HG03060 (cell line): ENCODE results near the gene MMRN2.

ENCODE experiments used
- ATAC-seq: cut with Tn5 transposase; IDR thresholded peaks from one replicate; pipeline ENCODE4 v1.9.1; 2021; ENCODE audit warnings: low read depth, moderate number of reproducible peaks; ENCODE audit not compliant: unreplicated experiment

MMRN2 gene

GRCh38 chr10:86970162-86970981 is 13.0 kb upstream of the MMRN2 start:
- no peak for ATAC-seq

GRCh38 chr10:86969421-86970041 is 12.1 kb upstream of the MMRN2 start:
- ATAC-seq = no peak

DNA sequence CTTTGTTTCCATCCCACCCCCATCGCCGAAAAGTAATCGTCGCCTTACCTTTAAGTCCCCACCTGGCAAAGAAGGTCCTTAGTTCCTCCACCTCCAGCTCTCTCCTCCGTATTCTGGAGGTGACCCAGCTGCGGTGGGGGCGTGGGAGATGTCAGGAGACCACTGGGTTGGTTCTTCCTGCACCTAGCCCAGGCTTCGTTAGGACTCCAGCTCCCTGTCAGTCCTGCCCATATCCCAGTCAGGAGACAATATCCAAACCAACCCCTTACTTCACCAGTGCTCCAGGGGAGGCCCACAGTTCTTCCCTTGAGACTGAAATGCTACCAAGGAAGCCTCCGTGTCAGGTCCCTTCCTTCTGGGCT is 11.6 kb upstream of the MMRN2 start:
- no peak for ATAC-seq

DNA sequence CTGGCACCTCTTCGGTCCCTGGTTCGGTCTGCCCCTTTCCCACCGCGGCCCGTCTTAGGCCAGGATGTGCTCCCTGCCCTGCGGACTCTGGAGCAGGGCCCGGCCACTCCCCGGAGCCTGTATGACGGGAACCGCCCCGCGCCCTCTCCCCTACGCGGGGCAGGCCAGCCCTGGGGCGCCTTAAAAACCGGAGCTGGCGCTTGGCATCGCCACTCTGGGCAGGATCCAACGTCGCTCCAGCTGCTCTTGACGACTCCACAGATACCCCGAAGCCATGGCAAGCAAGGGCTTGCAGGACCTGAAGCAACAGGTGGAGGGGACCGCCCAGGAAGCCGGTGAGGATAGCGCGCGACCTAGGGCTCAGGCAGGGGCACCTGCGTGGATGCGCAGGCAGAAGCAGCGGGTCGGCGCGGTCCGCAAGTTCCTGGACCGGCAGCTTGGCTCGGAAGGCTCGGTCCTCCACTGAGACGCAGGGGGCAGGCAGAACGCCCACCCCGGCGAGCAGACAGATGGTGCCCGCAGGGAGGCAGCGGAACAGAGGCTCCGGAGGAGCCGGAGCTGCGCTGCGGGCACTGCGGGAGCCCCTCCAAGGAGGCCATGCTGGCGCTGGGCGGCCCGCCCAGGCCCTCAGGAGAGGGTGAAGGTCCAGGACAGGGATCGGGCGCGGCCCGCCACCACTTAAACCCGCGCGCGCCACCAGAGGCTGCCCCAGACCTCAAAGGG is 11.0 kb upstream of the MMRN2 start, which contains the start of gene ADIRF:
TSS of gene ADIRF (plus strand) at position 212 of the 723 bp plus-strand sequence. CDS start at position 275, 63 bp downstream.
- no peak for ATAC-seq

GRCh38 chr10:86967481-86967941 is 10.1 kb upstream of the MMRN2 start:
- no peak for ATAC-seq

DNA sequence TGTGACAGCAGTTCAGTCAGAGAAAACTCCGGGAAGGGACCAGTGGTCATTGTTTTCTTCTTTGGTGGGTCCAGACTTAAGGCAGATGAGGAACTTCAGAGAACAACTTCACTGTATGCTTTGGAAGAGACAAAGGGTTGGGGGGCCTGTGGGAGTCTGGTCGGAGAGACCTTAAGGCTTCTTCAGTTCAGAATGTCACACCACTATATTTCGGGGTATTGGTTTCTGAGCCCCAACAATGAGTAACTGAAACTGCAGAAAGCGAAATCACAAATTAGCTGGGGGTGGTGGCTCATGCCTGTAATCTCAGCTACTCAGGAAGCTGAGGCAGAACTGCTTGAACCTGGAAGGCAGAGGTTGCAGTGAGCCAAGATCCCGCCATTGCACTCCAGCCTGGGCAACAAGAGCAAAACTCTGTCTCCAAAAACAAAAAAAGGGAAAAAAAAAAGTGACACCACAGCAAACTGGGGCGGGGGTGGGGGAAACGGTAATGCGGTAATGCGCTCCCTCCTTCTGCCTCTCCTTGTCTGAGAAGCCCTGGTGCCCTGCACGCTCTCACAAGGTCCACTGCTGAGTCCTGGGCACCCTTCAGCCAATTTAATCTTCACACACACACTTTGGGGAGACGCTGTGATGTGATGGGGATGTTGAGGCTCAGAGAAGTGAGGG is 8.7 kb upstream of the MMRN2 start:
- ATAC-seq = no peak

- ATAC-seq = no peak
Measured at GRCh38 chr10:86964847-86965190, 7.4 kb upstream of the MMRN2 start.

- no peak for ATAC-seq
Measured at GRCh38 chr10:86964061-86964846, 6.8 kb upstream of the MMRN2 start.

DNA sequence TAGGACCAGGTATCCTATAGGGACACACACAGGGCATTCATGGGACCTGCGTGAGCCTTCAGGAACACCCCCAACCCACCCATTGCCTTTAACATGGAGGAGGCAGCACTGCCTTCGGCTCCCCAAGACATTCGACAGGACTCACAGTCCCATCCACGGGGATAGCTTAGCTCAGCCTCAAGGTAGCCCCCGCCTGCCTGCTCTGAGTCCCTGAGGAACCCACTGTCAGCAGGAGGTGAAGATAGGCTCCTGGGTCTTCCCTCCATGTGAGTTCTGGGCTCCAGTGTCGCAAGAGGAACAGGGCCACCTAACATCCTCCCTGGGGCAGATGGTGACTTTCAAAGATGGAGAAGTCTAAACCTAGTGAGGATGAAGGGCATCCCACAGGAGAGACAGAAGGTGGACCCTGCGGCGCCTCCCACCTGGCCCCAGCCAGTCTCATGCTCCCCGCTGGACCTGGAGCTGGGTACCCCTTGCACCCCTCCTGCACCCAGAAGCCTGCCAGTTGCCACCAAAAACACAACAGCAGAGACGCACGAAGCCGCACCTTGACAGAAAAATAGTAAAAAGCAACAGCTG is 6.0 kb upstream of the MMRN2 start:
- ATAC-seq = no peak

- ATAC-seq = no peak
Measured at GRCh38 chr10:86962981-86963310, 5.5 kb upstream of the MMRN2 start.

GRCh38 chr10:86962136-86962980 is 4.9 kb upstream of the MMRN2 start:
- no peak for ATAC-seq

DNA sequence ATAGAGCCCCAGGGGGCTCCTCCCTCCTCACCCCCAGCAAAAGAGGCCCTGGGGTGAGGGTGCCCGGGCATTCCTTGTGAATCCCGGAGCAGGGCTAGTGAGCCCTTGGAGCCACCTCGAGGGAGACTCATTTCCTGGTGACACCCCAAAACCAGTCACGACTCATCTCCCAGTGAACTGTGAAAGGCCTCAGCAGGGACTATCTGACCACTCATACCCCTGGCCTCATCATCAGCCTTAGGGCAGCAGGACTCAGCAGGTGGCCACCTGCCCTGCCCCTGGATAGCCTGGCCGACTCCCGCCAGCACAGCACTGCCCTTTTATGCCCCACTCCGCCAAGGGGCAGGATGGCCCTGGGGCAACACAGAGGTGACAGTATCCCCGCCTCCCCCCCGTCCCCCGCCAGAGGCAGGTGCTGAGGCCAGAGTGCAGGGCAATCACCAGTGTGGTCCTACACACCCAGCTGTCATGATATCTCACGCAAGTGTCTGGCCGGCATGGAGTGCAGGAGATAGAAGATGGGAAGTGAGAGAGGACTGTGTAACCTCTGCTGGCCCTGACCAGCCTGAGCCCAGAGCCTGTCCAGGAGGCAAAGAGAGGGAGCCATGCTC is 4.2 kb upstream of the MMRN2 start:
- no peak for ATAC-seq

DNA sequence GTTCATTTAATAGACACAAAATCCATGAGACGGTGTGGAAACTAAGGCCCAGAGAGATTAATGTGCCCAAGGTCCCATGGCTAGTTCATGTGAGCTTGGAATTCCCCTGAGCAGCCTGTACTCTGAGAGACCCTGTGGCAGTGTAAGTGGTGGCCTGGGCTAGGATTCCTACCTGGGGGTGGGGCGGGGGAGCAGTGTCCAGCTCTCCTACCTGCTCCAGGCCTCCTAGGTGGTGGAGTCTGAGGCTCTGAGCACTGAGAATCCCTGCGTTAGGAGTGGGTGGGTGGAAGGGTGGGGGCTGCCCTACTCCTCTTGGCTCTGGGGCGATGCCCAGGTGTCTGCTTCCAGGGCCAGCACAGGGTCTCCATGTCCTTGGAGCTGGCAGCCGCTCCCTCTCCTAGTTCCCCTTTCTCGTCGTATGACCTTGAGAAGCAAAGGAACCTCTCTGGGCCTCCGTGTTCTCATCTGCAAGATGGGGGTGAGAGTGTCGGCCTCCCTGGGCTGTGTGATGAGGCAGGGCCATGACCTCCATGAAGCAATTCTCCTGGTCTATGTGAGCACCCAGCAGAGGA is 3.5 kb upstream of the MMRN2 start:
- no peak for ATAC-seq

DNA sequence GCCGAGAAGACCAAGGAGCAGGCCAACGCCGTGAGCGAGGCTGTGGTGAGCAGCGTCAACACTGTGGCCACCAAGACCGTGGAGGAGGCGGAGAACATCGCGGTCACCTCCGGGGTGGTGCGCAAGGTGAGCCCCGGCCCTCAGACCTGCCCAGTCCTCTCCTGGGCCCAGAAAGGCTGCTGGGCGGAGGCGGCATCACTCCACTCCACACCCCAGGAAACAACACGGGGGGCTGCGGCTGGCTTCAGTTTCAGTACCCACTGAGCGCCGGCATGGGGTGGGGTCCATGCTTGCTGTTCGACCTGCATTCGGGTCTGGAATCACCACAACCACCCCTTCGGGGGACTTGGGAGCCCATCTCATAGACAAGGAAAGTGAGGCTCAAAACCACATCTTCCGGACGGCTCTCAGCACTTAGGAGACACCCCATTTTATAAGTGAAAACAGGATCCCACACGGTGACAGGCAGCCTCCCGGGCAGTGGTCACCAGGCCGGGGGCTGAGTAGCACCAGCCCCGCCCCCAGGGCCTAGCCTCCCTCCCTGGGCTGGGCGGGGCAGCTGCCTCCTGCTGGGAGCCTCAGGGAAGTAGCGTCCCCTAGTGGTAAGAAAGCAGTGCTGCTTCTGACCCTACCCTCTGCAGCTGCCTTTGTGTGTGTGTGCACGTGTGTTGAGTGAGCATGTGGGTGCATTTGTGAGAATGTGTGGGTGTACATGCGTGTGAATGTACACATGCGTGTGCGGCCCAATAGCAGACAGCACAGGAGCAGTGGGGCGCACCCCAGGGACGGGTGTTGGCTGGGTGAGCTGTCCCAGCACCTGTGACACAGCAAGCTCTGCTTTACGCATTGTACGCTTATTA is 2.8 kb upstream of the MMRN2 start:
- peak; percentile 79 for ATAC-seq

DNA sequence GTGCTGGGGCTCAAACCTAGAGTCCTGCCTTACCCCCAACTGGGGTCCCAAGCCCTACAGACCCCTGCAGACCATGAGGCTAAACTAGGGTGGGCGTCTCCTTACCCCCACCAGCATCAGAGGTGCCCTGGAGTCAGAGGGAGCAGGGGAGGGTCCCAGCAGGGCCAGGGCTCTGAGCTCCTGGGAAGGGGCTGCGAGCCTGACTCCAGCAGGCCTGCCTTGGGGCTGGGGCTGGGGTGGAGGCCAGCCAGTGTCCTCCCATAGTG is 2.3 kb upstream of the MMRN2 start:
- no peak for ATAC-seq

- ATAC-seq = no peak
Measured at GRCh38 chr10:86958901-86959736, 1.7 kb upstream of the MMRN2 start.
